Glomerular visceral epithelial cell (primary cell): ENCODE results near the gene MORN1.
"Not testable (repeated sequence)": the region's sequence is repeated elsewhere in the genome, so short reads cannot be mapped to it uniquely, and the experiment has no call there.

ENCODE experiments used
- DNase-seq: peaks from one replicate; pipeline ENCODE4 v3.0.0-alpha.2; 2016; ENCODE audit errors: extremely low spot score

MORN1 gene

GRCh38 chr1:2339206-2340085 is 51.9 kb downstream of the MORN1 start:
- no peak for DNase-seq

- DNase-seq = no peak
These were observed 53.9 kb downstream of the MORN1 start for GRCh38 chr1:2337501-2337900.

- DNase-seq = no peak
These were observed 54.3 kb downstream of the MORN1 start for GRCh38 chr1:2337081-2337480.

GRCh38 chr1:2336499-2336898 is 54.9 kb downstream of the MORN1 start:
- DNase-seq = no peak

GRCh38 chr1:2335721-2336455 is 55.5 kb downstream of the MORN1 start:
- DNase-seq = no peak

GRCh38 chr1:2334883-2335534 is 56.3 kb downstream of the MORN1 start:
- no peak for DNase-seq

- DNase-seq = no peak
These were observed 57.0 kb downstream of the MORN1 start for GRCh38 chr1:2334366-2334765.

GRCh38 chr1:2331580-2331979 is 59.8 kb downstream of the MORN1 start:
- DNase-seq = not testable (repeated sequence)

- DNase-seq = no peak
These were observed 60.2 kb downstream of the MORN1 start for GRCh38 chr1:2331200-2331544.

- no peak for DNase-seq
These were observed 60.7 kb downstream of the MORN1 start for GRCh38 chr1:2330519-2331199.

GRCh38 chr1:2330035-2330434 is 61.3 kb downstream of the MORN1 start:
- DNase-seq = no peak

GRCh38 chr1:2328676-2329455 is 62.5 kb downstream of the MORN1 start:
- DNase-seq = no peak

GRCh38 chr1:2327841-2328240 is 63.5 kb downstream of the MORN1 start:
- DNase-seq = no peak

- DNase-seq = not testable (repeated sequence)
These were observed 64.2 kb downstream of the MORN1 start for GRCh38 chr1:2327162-2327561.

GRCh38 chr1:2326524-2326923 is 64.8 kb downstream of the MORN1 start:
- no peak for DNase-seq

- DNase-seq = no peak
These were observed 66.6 kb downstream of the MORN1 start for GRCh38 chr1:2324553-2325366.

GRCh38 chr1:2323451-2323974 is 67.8 kb downstream of the MORN1 start:
- DNase-seq = no peak

- peak; percentile 74 for DNase-seq
These were observed 68.7 kb downstream of the MORN1 start for GRCh38 chr1:2322581-2323211.

- peak; percentile 98 for DNase-seq
These were observed 69.2 kb downstream of the MORN1 start for GRCh38 chr1:2322065-2322571.
